OCI-LY1 (cell line): ENCODE measurements around the gene GRPR.

ENCODE experiments used
- CTCF ChIP-seq: fragments of 200-600 bp; sonication (generic), shearing (Covaris generic); IDR thresholded peaks from 2 replicates; pipeline ENCODE4 v1.5.1; 2017; ENCODE audit warnings: mild to moderate bottlenecking, antibody characterized with exemption, low read length, moderate library complexity, mixed read lengths
- EZH2 ChIP-seq: fragments of 200-600 bp; sonication (generic), shearing (Covaris generic); IDR thresholded peaks from 2 replicates; pipeline ENCODE4 v1.8.0; 2017; ENCODE audit warnings: borderline replicate concordance, mixed run types, mild to moderate bottlenecking, antibody characterized with exemption, low read length, moderate library complexity, mixed read lengths

- TF ChIP-seq EZH2, result no peak
- TF ChIP-seq CTCF, result no peak
Observed at GRCh38 chrX:16156692-16157331, 33.4 kb downstream of the GRPR start.
